ENCODE results near the gene C6orf163. TPM values are rescaled to one million over a fixed set of nuclear protein-coding genes. Genes with fewer than 3 reads are reported as not detected.

The C6orf163 gene
- total RNA-seq, 1 experiment from 2014 or later, result 1.2 TPM

DNA sequence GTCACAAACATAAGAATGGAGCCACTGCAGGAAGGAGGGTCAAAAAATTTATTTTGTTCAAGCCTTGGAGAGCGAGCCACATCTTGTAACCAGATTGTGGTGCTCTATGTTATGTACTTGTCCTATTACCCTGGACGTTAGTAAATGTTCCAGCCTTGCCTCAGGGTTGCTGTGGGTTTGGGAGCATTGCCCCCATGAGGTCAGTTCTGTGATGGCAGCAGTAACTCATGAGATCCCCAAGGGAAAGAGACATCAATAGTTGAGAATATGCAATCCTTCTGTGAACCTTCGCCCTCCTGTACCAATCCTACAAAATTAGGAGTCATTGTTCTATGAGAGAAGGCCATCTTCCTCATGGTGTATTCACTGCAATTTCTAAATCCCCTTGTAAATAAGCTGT lies 46.7 kb downstream of the C6orf163 start:
- Mint-ChIP-seq H3K27me3 (ENCODE audit: low read depth) (no peaks in the 10 kb centered on the region), H3K4me3 (no peak overlapping the region), H3K4me1 (no peaks in the 10 kb centered on the region), H3K36me3 (ENCODE audit: insufficient read depth in 1 of 3, low read depth in 3 of 3) (no peaks in the 10 kb centered on the region), H3K9me3 (no peaks in the 10 kb centered on the region), H3K27ac (no peak overlapping the region)
- Histone ChIP-seq H3T11ph (ENCODE audit: low read length) (no peak overlapping the region), H2AK5ac (ENCODE audit: insufficient read length, low read length) (no peak overlapping the region), H2BK15ac (ENCODE audit: low read depth, low read length) (no peak overlapping the region), H3K14ac (ENCODE audit: insufficient read depth, low read length) (no peak overlapping the region), H4K5ac (ENCODE audit: insufficient read length, low read depth, low read length) (no peak overlapping the region), H3K4me2 (ENCODE audit: insufficient read depth, insufficient read length, low read length) (no peak overlapping the region), H2BK120ac (ENCODE audit: low read depth, low read length, poor library complexity, severe bottlenecking) (no peak overlapping the region), H4K20me1 (ENCODE audit: control insufficient read depth, insufficient read depth, insufficient read length) (no peaks in the 10 kb centered on the region), H3K79me1 (ENCODE audit: insufficient read depth, low read depth, low read length, poor library complexity, severe bottlenecking) (no peaks in the 10 kb centered on the region), H2AFZ (ENCODE audit: low read length) (no peak overlapping the region), H2BK12ac (ENCODE audit: insufficient read length, low read depth, low read length) (no peak overlapping the region), H3K9me3 (ENCODE audit: control insufficient read depth, low read depth, low read length) (no peaks in the 10 kb centered on the region), H3K27ac (ENCODE audit: insufficient read length, low read depth, low read length) (no peak overlapping the region), H3K9ac (ENCODE audit: extremely low read depth, insufficient read length, low read length) (no peak overlapping the region), H3K4me1 (ENCODE audit: insufficient read depth, low read length) (no peaks in the 10 kb centered on the region), H2BK5ac (ENCODE audit: insufficient read length, low read length) (no peak overlapping the region), H4K91ac (ENCODE audit: insufficient read length, low read depth, low read length) (no peak overlapping the region), H4K8ac (replicated peaks; ENCODE audit: insufficient read length, low read depth, low read length) (no peak overlapping the region), H3K23ac (ENCODE audit: insufficient read length, low read depth, low read length) (no peak overlapping the region), H3K56ac (ENCODE audit: insufficient read length, low read depth, low read length) (no peak overlapping the region), H3K4ac (ENCODE audit: low read depth, low read length) (no peak overlapping the region), H3K18ac (ENCODE audit: insufficient read length, low read depth, low read length) (no peak overlapping the region), H3K23me2 (ENCODE audit: insufficient read length, low read depth, low read length, poor library complexity, severe bottlenecking) (no peaks in the 10 kb centered on the region), H2BK20ac (ENCODE audit: low read depth, low read length, poor library complexity, severe bottlenecking) (no peak overlapping the region), H3K79me2 (ENCODE audit: insufficient read depth, low read length) (no peaks in the 10 kb centered on the region), H3K27me3 (ENCODE audit: insufficient read depth, low read length) (no peaks in the 10 kb centered on the region)
- DNase-seq, result peak; percentile 68
- TF ChIP-seq, protein P1, sequence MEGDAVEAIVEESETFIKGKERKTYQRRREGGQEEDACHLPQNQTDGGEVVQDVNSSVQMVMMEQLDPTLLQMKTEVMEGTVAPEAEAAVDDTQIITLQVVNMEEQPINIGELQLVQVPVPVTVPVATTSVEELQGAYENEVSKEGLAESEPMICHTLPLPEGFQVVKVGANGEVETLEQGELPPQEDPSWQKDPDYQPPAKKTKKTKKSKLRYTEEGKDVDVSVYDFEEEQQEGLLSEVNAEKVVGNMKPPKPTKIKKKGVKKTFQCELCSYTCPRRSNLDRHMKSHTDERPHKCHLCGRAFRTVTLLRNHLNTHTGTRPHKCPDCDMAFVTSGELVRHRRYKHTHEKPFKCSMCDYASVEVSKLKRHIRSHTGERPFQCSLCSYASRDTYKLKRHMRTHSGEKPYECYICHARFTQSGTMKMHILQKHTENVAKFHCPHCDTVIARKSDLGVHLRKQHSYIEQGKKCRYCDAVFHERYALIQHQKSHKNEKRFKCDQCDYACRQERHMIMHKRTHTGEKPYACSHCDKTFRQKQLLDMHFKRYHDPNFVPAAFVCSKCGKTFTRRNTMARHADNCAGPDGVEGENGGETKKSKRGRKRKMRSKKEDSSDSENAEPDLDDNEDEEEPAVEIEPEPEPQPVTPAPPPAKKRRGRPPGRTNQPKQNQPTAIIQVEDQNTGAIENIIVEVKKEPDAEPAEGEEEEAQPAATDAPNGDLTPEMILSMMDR (conservative IDR thresholded peaks at IDR 0.05), result peak; percentile 76
- no CpG with 5 or more reads among the region's 3 CpGs for WGBS (ENCODE audit: extremely low coverage, insufficient read length, low lambda C conversion rate)

Data from H9 (cell line).